GM23248 (cell line): ENCODE results near the gene HRH1.

Experiments
- EZH2 ChIP-seq: fragments of 200-600 bp; sonication (generic); IDR thresholded peaks from 2 replicates; pipeline ENCODE4 v1.6.1; 2018; ENCODE audit warnings: antibody characterized with exemption, mild to moderate bottlenecking; ENCODE audit not compliant: insufficient read depth, poor library complexity, severe bottlenecking
- EZH2phosphoT487 ChIP-seq: fragments of 200-600 bp; sonication (generic); IDR thresholded peaks from 2 replicates; pipeline ENCODE4 v1.6.1; 2018; ENCODE audit warnings: antibody characterized with exemption, moderate library complexity, mild to moderate bottlenecking, low read depth; ENCODE audit not compliant: insufficient read depth

DNA sequence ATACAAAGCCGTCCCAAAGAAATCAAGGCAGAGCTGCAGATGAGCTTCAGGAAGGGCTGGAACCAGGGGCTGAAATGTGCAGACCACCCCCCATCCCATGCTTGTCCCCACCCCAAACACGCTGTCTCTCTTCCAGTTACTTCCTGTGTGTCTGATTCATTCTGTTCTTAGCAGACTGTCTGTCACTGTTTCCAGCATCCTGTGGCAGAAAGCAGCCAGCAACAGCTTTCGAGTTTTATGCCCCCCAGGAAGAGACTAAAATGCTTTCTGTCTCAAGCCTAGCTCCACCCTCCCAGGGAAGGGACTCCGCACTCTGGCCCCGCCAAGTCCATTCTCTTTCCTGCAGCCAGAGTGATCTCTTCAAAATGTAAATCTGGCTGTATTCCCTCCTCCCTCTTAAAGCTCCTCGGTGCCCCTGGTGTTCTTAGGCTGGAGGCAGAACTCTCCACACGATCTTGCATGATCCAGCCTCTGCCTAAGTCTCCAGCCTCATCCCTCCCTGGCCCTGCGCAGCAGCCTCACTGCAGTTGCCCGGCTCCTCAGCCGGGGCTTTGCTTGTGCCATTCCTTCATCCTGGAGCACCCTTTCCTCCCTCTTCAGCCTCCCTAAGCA is 41.5 kb downstream of the HRH1 start:
- TF ChIP-seq EZH2 (no peak), EZH2phosphoT487 (no peak)
